Mesodermal cell (in vitro differentiated cells): ENCODE results near the gene ELFN2.
"Not testable (repeated sequence)": the region's sequence is repeated elsewhere in the genome, so short reads cannot be mapped to it uniquely, and the experiment has no call there.

Source experiments
- H3K27ac ChIP-seq: 2 replicates; pipeline ENCODE4 v1.7.0; 2013; ENCODE audit warnings: mild to moderate bottlenecking, low read depth, low read length, moderate library complexity; ENCODE audit not compliant: severe bottlenecking
- H3K36me3 ChIP-seq: 2 replicates; pipeline ENCODE4 v1.7.1; 2013; ENCODE audit warnings: mild to moderate bottlenecking, low read length, moderate library complexity; ENCODE audit not compliant: control insufficient read depth, insufficient read depth
- H3K4me1 ChIP-seq: one replicate; pipeline ENCODE4 v1.7.1; 2013; ENCODE audit warnings: mild to moderate bottlenecking, low read length; ENCODE audit not compliant: insufficient read depth, control insufficient read depth, poor library complexity, severe bottlenecking
- H3K4me3 ChIP-seq: 2 replicates; pipeline ENCODE4 v1.7.0; 2013; ENCODE audit warnings: low read length, control low read depth, mild to moderate bottlenecking; ENCODE audit not compliant: insufficient read depth, poor library complexity, severe bottlenecking; ENCODE audit errors: extremely low read depth
- H3K9me3 ChIP-seq: 2 replicates; pipeline ENCODE4 v1.7.1; 2013; ENCODE audit warnings: mild to moderate bottlenecking, low read length, moderate library complexity; ENCODE audit not compliant: control insufficient read depth
- WGBS, 2 experiments: methylation state at CpG; one replicate each; pipeline ENCODE4 v1.1.5; 2013; ENCODE audit warnings: missing lambda C conversion rate in 2 of 2; ENCODE audit not compliant: insufficient coverage in 2 of 2; 5-methylcytosine and 5-hydroxymethylcytosine counted together

ELFN2 gene

DNA sequence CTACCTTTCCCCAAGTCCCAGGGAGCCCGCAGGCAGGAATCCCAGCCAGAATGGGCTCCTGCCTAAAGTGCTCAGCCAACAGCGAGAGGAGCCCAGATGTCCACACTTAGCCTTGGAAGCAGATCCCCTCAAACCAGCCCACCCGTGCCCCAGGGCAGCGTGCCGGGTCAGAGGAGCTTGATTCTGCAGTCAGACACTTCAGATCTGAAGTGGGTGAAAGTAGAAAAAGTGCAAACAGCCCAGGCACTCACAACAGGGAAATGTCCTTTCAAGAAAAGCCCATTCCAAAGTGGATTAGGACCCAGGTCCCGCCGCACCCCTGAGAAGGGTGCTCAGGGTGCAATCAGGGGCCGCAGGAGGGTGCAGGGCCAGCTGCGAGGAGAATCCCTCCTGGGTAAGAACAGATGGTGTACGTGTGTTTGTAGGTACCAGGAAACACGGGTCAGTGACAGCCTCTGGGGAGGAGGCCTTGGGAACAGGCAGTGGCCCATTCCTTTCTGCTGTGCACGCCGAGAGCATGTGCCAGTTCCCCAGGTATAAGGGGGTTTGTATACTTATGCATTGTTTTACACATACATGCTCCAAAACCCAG is 17.7 kb downstream of the ELFN2 start:
- H3K9me3 ChIP-seq: no peaks in the 10 kb centered on the region
- no peaks in the 10 kb centered on the region for H3K4me1 ChIP-seq
- no peak overlapping the region for H3K27ac ChIP-seq
- 94 to 95% methylated on average over 8 of the region's 13 CpGs for WGBS, 2 experiments
- H3K36me3 ChIP-seq: no peaks in the 10 kb centered on the region
- H3K4me3 ChIP-seq: no peak overlapping the region

DNA sequence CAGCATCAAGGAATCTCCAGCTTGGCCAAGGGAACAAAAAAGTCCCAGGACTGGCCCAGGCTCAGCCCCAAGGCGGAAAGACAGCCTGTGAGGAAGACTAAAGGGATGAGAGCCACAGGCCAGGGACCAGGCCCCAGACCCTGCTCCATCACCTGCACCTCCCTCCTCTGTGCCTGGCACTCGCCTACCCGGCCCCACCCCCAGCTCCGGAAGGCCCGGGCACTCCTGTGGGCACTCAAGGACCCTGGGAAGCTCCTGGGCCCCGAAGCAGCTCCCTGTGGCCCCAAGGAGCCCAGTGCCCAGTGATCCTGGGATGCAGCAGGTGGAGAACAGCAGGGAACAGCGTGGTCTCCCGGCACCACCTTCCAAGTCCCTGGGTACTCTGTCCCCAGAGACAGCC is 18.2 kb downstream of the ELFN2 start:
- no peaks in the 10 kb centered on the region for H3K36me3 ChIP-seq
- H3K4me1 ChIP-seq: no peaks in the 10 kb centered on the region
- WGBS, 2 experiments: 89 to 93% methylated on average over 6 to 8 of the region's 8 CpGs
- H3K4me3 ChIP-seq: no peak overlapping the region
- H3K9me3 ChIP-seq: no peaks in the 10 kb centered on the region
- H3K27ac ChIP-seq: no peak overlapping the region

GRCh38 chr22:37407856-37408255 is 19.4 kb downstream of the ELFN2 start:
- Histone ChIP-seq H3K36me3 (no peaks in the 10 kb centered on the region), H3K4me3 (no peak overlapping the region), H3K27ac (no peak overlapping the region), H3K9me3 (no peaks in the 10 kb centered on the region), H3K4me1 (no peaks in the 10 kb centered on the region)
- WGBS, 2 experiments: 85 to 98% methylated on average over 5 to 6 of the region's 8 CpGs

DNA sequence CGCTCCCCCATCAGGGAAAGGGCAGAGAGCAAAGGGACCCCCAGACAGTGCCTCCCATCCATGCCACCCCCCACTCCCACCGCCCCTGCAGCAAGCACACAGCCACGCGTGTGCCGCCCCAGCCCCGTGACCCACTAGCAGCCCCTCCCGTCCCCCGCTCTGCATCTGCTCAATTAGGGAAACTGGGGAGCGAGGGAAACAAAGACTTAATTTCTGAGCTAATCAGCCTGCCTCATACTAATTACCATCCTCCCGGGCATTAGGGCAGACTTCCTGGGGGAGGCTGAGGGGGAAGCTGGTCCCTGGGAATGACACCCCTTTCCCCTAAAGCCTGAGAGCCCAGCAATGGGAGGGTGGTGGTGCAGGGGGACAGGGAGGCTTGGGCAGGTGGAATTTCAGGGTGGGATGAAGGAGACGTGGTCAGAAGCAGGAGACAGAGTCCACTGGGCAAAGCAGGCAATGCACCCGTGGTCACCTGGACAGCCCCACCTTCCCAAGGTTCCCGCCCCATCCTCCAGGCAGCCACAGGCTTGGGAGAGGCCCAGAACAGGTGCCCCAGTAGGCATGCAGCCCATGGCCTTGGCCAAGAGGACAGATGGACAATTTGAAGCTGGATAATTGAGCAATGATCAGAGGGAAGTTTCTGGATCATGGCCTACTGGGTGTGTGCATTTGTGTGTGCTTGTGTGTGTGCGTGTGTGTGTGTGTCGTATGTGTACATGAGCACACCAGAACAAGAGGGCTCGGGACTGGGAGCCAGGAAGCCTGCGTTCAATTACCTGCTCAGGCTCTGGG is 20.6 kb downstream of the ELFN2 start:
- H3K27ac ChIP-seq: no peak overlapping the region
- WGBS, 2 experiments: 89 to 95% methylated on average over 7 to 12 of the region's 17 CpGs

GRCh38 chr22:37404091-37404490 is 23.2 kb downstream of the ELFN2 start:
- WGBS, 2 experiments: 90 to 95% methylated on average over 9 to 11 of the region's 11 CpGs
- no peak overlapping the region for H3K4me3 ChIP-seq
- H3K4me1 ChIP-seq: no peaks in the 10 kb centered on the region
- no peaks in the 10 kb centered on the region for H3K9me3 ChIP-seq
- no peak overlapping the region for H3K27ac ChIP-seq
- H3K36me3 ChIP-seq: no peaks in the 10 kb centered on the region

More for the DNA sequence above, 20.6 kb downstream of the ELFN2 start:
- no peaks in the 10 kb centered on the region for H3K36me3 ChIP-seq
- no peaks in the 10 kb centered on the region for H3K4me1 ChIP-seq
- no peaks in the 10 kb centered on the region for H3K9me3 ChIP-seq
- no peak overlapping the region for H3K4me3 ChIP-seq

GRCh38 chr22:37403267-37403960 is 23.9 kb downstream of the ELFN2 start:
- H3K4me3 ChIP-seq: no peak overlapping the region
- WGBS, 2 experiments: 65 to 73% methylated on average over 15 to 16 of the region's 26 CpGs
- no peaks in the 10 kb centered on the region for H3K9me3 ChIP-seq
- no peaks in the 10 kb centered on the region for H3K36me3 ChIP-seq
- H3K4me1 ChIP-seq: no peaks in the 10 kb centered on the region
- no peak overlapping the region for H3K27ac ChIP-seq

GRCh38 chr22:37402184-37402506 is 25.1 kb downstream of the ELFN2 start:
- Histone ChIP-seq H3K27ac (no peak overlapping the region), H3K4me3 (no peak overlapping the region), H3K36me3 (no peaks in the 10 kb centered on the region), H3K4me1 (no peaks in the 10 kb centered on the region), H3K9me3 (no peaks in the 10 kb centered on the region)
- WGBS, 2 experiments: 88 to 95% methylated on average over 5 to 10 of the region's 10 CpGs

GRCh38 chr22:37401401-37402183 is 25.7 kb downstream of the ELFN2 start:
- 88% methylated on average over 13 to 14 of the region's 14 CpGs for WGBS, 2 experiments

GRCh38 chr22:37400719-37401118 is 26.6 kb downstream of the ELFN2 start:
- no peaks in the 10 kb centered on the region for H3K36me3 ChIP-seq
- H3K9me3 ChIP-seq: no peaks in the 10 kb centered on the region
- no peak overlapping the region for H3K4me3 ChIP-seq
- H3K27ac ChIP-seq: no peak overlapping the region
- 87 to 92% methylated on average over 8 to 10 of the region's 11 CpGs for WGBS, 2 experiments
- H3K4me1 ChIP-seq: no peaks in the 10 kb centered on the region

More at GRCh38 chr22:37401401-37402183, 25.7 kb downstream of the ELFN2 start:
- Histone ChIP-seq H3K9me3 (no peaks in the 10 kb centered on the region), H3K4me3 (no peak overlapping the region), H3K36me3 (no peaks in the 10 kb centered on the region), H3K4me1 (no peaks in the 10 kb centered on the region), H3K27ac (no peak overlapping the region)

- WGBS, 2 experiments: 100% methylated on average over 1 to 2 of the region's 19 CpGs
These were observed 27.8 kb downstream of the ELFN2 start for GRCh38 chr22:37399457-37399856.

More at GRCh38 chr22:37399457-37399856, 27.8 kb downstream of the ELFN2 start:
- H3K9me3 ChIP-seq, H3K27ac ChIP-seq, H3K4me3 ChIP-seq, H3K36me3 ChIP-seq, H3K4me1 ChIP-seq: not testable (repeated sequence)
